ENCODE data around the gene LCE5A. TPM values are rescaled to one million over a fixed set of nuclear protein-coding genes. Genes with fewer than 3 reads are reported as not detected.

The LCE5A gene, protein sequence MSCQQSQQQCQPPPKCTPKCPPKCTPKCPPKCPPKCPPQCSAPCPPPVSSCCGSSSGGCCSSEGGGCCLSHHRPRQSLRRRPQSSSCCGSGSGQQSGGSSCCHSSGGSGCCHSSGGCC
- total RNA-seq = not detected

DNA sequence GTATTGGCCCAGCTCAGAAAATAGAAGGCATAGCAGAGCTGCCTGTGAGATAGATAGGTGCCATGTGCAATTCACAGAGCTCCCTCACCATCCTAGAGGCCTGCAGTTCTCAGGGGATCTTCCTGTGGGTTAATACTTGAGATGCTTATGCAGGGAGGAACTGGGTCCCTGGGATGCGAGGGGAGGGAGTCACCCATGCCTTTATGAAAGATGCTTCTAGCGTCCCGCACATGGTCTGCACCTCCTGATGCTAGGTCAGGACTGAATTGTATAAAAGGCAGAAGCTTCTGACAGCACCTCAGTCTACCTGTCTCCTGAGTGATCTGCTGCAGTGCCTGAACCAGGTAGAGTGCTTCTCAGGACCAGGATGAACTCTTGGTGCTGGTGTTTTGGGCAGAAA, at the start of gene LCE5A:
LCE5A (plus strand) TSS at position 301 of the 400 bp plus-strand sequence. CDS start 732 bp downstream, outside the sequence.
- ATAC-seq (ENCODE audit: low FRiP score) (no peak), DNase-seq (ENCODE audit: low spot score) (no peak)
- TF ChIP-seq, protein P1, sequence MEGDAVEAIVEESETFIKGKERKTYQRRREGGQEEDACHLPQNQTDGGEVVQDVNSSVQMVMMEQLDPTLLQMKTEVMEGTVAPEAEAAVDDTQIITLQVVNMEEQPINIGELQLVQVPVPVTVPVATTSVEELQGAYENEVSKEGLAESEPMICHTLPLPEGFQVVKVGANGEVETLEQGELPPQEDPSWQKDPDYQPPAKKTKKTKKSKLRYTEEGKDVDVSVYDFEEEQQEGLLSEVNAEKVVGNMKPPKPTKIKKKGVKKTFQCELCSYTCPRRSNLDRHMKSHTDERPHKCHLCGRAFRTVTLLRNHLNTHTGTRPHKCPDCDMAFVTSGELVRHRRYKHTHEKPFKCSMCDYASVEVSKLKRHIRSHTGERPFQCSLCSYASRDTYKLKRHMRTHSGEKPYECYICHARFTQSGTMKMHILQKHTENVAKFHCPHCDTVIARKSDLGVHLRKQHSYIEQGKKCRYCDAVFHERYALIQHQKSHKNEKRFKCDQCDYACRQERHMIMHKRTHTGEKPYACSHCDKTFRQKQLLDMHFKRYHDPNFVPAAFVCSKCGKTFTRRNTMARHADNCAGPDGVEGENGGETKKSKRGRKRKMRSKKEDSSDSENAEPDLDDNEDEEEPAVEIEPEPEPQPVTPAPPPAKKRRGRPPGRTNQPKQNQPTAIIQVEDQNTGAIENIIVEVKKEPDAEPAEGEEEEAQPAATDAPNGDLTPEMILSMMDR (IDR thresholded peaks at IDR 0.05) = no peak

DNA sequence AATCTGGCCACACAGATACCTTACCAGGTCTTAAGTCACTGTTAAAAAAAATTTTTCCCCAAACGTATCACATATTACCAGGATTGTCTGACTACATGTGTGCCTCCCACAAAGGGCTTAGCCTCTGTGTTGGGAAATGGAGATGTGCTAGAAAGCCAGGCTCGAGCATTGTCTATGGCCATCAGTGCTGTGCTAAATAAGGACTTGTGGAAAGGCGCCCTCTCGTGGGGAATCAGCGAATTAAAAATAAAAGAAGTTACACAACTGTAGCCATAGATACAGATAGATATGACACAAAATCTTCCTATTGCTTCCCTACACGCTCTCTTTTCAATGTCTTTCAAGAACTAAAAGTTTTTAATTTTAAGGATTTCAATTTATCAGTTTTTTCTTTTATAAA, 49.1 kb upstream of the LCE5A start:
- TF ChIP-seq, protein P1 (IDR thresholded peaks at IDR 0.05) = no peak
- ATAC-seq (ENCODE audit: low FRiP score) (no peak), DNase-seq (ENCODE audit: low spot score) (no peak)

DNA sequence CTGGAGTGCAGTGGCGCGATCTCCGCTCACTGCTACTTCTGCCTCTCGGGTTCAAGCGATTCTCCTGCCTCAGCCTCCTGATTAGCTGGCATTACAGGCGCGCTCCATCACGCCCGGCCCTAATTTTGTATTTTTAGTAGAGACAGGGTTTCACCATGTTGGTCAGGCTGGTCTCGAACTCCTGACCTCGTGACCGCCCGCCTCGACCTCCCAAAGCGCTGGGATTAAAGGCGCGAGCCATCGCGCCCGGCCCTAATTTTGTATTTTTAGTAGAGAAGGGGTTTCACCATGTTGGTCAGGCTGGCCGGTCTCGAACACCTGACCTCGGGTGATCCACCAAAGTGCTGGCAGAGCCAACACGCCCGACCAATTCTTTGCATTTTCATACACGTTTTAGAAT, 48.0 kb upstream of the LCE5A start:
- TF ChIP-seq, protein P1 (IDR thresholded peaks at IDR 0.05) = no peak
- DNase-seq (ENCODE audit: low spot score) (no peak), ATAC-seq (ENCODE audit: low FRiP score) (no peak)

DNA sequence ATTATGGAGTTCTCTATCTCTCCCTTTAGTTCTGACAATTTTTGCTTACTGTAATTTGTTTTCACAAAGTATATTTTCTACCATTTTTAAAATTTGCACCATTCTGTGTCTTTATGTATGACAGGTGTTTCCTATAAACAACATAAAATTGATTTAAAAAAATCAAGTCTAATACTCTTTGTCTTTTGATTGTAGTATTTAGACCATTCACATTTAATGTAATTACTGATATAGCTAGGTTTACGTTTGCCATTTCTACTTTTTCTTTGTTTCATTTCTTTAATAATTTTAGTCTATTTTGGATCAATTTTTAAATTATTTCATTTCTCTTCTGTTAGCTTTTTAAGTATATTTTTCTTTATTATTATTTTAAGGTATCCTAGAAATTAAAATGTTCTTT, 44.4 kb upstream of the LCE5A start:
- ATAC-seq (ENCODE audit: low FRiP score) (no peak), DNase-seq (ENCODE audit: low spot score) (no peak)
- TF ChIP-seq, protein P1 (IDR thresholded peaks at IDR 0.05) = no peak

DNA sequence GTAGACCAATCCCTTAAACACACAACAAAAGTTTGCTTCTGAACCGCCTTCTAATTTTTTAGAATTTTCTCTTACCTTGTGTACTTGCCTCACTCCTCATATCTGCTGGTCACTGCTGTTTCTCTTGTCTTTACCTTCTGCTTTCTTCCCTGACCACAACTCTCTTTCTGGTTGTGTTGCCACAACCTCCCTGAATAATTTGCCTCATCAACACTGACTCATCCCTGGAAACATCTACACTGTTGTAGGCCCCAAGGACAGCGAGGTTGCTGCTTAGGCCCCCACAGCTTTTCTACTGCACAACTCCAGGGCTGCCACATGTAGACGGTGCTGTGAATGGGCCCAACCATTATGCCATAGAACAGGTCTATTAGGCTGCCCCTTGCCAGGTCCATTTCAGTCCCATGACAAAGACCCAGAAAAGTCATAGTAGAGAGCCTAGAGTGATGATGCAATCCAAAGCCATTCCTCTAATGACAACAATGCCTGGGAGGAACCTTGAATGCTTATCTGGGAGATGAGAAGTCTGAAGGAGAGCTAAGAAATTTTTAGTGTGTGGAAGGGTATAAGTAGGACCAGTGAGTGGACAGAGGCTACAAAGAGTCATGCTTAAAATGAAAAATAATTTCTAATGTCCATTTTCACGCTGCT, 36.6 kb upstream of the LCE5A start:
- TF ChIP-seq, protein P1 (IDR thresholded peaks at IDR 0.05) = no peak
- ATAC-seq (ENCODE audit: low FRiP score) (no peak), DNase-seq (ENCODE audit: low spot score) (no peak)

DNA sequence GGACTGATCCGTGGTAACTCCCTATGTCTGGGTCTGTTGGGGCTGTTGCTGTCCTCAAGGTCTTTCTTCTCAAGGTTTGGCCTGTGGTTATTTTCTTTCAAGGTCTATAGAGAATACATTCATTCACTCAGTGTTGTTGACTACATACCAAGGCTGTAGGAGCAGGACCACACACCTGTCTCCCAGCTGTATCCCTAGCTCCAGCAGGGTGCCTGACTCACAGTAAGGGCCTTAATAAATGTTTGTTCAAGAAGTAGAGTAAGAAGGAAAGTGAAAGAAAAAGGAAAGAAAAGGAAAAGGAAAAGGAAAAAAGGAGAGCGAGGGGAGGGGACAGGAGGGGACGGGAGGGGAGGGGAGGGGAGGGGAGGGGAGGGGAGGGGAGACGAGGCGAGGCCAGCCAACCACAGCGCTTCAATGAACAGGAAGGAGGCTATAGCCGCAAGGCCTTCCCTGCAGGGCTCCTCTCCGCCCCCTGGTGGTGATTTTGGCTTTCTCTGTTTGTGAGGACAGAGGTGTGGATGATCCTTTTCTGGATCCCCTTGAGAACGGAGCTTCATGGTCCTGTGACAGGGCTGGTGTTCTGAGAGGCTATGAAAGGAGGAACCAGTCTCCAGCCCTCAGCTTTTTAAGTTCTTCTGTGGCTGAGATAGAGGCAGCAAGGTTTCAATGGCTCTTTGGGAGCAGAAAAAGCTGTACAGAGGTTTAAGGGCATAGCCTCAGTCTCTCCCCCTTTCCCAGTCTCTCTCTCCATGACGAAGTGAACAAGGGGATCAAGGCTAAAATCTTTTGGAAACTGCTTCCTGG, 30.6 kb upstream of the LCE5A start:
- DNase-seq (ENCODE audit: low spot score) = no peak
- TF ChIP-seq, protein P1 (IDR thresholded peaks at IDR 0.05) = no peak
- no peak for ATAC-seq (ENCODE audit: low FRiP score)

Data from omental fat pad (tissue), 4 donors.